Neural progenitor cell (in vitro differentiated cells): Measurements from ENCODE around the gene MAN2A2. TPM values are rescaled to one million over a fixed set of nuclear protein-coding genes. Genes with fewer than 3 reads are reported as not detected.

Experiments used
- DNase-seq: peaks from one replicate; pipeline ENCODE4 v3.0.0-alpha.2; 2016; ENCODE audit warnings: low spot score
- H2AFZ ChIP-seq: fragments of 200-600 bp; sonication (generic); replicated peaks from 2 replicates; pipeline ENCODE4 v1.6.1; 2016; ENCODE audit warnings: antibody characterized with exemption
- H3F3A ChIP-seq: fragments of 200-600 bp; sonication (generic); 2 replicates; pipeline ENCODE4 v1.6.1; 2016; ENCODE audit warnings: antibody characterized with exemption, low read depth
- H3K27ac ChIP-seq: fragments of 200-600 bp; sonication (generic); 2 replicates; pipeline ENCODE4 v1.5.1; 2016; ENCODE audit warnings: mild to moderate bottlenecking
- H3K27me3 ChIP-seq: fragments of 200-600 bp; sonication (generic); 2 replicates; pipeline ENCODE4 v1.6.1; 2016; ENCODE audit warnings: mild to moderate bottlenecking, moderate library complexity
- H3K36me3 ChIP-seq: fragments of 200-600 bp; sonication (generic); 2 replicates; pipeline ENCODE4 v1.5.1; 2016
- H3K4me1 ChIP-seq: fragments of 200-600 bp; sonication (generic); 2 replicates; pipeline ENCODE4 v1.6.1; 2016; ENCODE audit warnings: mixed run types
- H3K4me2 ChIP-seq: fragments of 200-600 bp; sonication (generic); 2 replicates; pipeline ENCODE4 v1.6.1; 2016
- H3K4me3 ChIP-seq: fragments of 200-600 bp; sonication (generic); 2 replicates; pipeline ENCODE4 v1.5.1; 2016
- H3K79me2 ChIP-seq: fragments of 200-600 bp; sonication (generic); 2 replicates; pipeline ENCODE4 v1.6.1; 2016; ENCODE audit warnings: low read depth
- H3K9ac ChIP-seq: fragments of 200-600 bp; sonication (generic); 2 replicates; pipeline ENCODE4 v1.6.1; 2016
- H3K9me3 ChIP-seq: fragments of 200-600 bp; sonication (generic); 2 replicates; pipeline ENCODE4 v1.5.1; 2016; ENCODE audit warnings: low read depth
- H4K20me1 ChIP-seq: fragments of 200-600 bp; sonication (generic); 2 replicates; pipeline ENCODE4 v1.6.1; 2016; ENCODE audit warnings: low read depth
- H3K27ac Mint-ChIP-seq: 3 replicates; pipeline ENCODE4 v1.8.0; 2021; ENCODE audit warnings: mixed read lengths
- H3K27me3 Mint-ChIP-seq: 2 replicates; pipeline ENCODE4 v1.8.0; 2022; ENCODE audit warnings: low read depth, mild to moderate bottlenecking, inconsistent platforms, moderate library complexity, mixed read lengths; ENCODE audit not compliant: insufficient read depth
- H3K36me3 Mint-ChIP-seq: 3 replicates; pipeline ENCODE4 v1.8.0; 2021; ENCODE audit warnings: mixed read lengths
- H3K4me1 Mint-ChIP-seq: 3 replicates; pipeline ENCODE4 v1.8.0; 2021; ENCODE audit warnings: mixed read lengths
- H3K4me3 Mint-ChIP-seq: 3 replicates; pipeline ENCODE4 v1.8.0; 2021; ENCODE audit warnings: mild to moderate bottlenecking, moderate library complexity, mixed read lengths
- H3K9me3 Mint-ChIP-seq: 3 replicates; pipeline ENCODE4 v1.8.0; 2020; ENCODE audit warnings: mixed read lengths
- CTCF ChIP-seq: fragments of 200-600 bp; sonication (generic); IDR thresholded peaks from 2 replicates; pipeline ENCODE4 v1.5.1; 2017; ENCODE audit warnings: antibody characterized with exemption, mild to moderate bottlenecking
- EZH2 ChIP-seq: fragments of 200-600 bp; sonication (generic); IDR thresholded peaks from 2 replicates; pipeline ENCODE4 v1.6.1; 2017; ENCODE audit warnings: antibody characterized with exemption, mild to moderate bottlenecking, moderate library complexity
- EZH2phosphoT487 ChIP-seq: fragments of 200-600 bp; sonication (generic); IDR thresholded peaks from 2 replicates; pipeline ENCODE4 v1.6.1; 2017; ENCODE audit warnings: antibody characterized with exemption
- total RNA-seq: library from RNA; depleted of rRNA; stranded (reverse); fragments of >200 nt; gene quantifications from 2 replicates; pipeline ENCODE4 v1.2.3, GENCODE V29; 2015; ENCODE audit warnings: low replicate concordance

MAN2A2 gene
- total RNA-seq, 1 donor from 2014 or later = 7.0 TPM

- no peaks in the 10 kb centered on the region for H3K36me3 ChIP-seq
- H2AFZ ChIP-seq = no peak overlapping the region
These were observed 12.2 kb downstream of the MAN2A2 start for GRCh38 chr15:90915216-90915807.

GRCh38 chr15:90915808-90916440, 12.8 kb downstream of the MAN2A2 start:
- Histone ChIP-seq H3K27me3 (no peaks in the 10 kb centered on the region), H3K4me2 (no peak overlapping the region), H3F3A (no peaks in the 10 kb centered on the region), H3K4me1 (no peaks in the 10 kb centered on the region), H3K9me3 (no peaks in the 10 kb centered on the region), H3K27ac (no peak overlapping the region), H3K36me3 (no peaks in the 10 kb centered on the region), H3K9ac (no peak overlapping the region), H4K20me1 (no peaks in the 10 kb centered on the region), H2AFZ (no peak overlapping the region), H3K79me2 (no peaks in the 10 kb centered on the region), H3K4me3 (no peak overlapping the region)
- H3K4me3 Mint-ChIP-seq = no peak overlapping the region
- no peaks in the 10 kb centered on the region for H3K4me1 Mint-ChIP-seq
- H3K36me3 Mint-ChIP-seq = peaks cover 26% of the 10 kb centered on the region
- H3K9me3 Mint-ChIP-seq = no peaks in the 10 kb centered on the region
- TF ChIP-seq EZH2phosphoT487 (no peak), CTCF (no peak), EZH2 (no peak)
- H3K27ac Mint-ChIP-seq = no peak overlapping the region
- peaks cover 2% of the 10 kb centered on the region for H3K27me3 Mint-ChIP-seq
- no peak for DNase-seq

More at GRCh38 chr15:90915216-90915807, 12.2 kb downstream of the MAN2A2 start:
- no peaks in the 10 kb centered on the region for H3K4me1 ChIP-seq
- no peaks in the 10 kb centered on the region for H3K79me2 ChIP-seq
- H3K4me3 ChIP-seq = no peak overlapping the region
- peaks cover 26% of the 10 kb centered on the region for H3K36me3 Mint-ChIP-seq
- peak overlapping the region; percentile 15 for H3K4me3 Mint-ChIP-seq
- H3K27ac ChIP-seq = no peak overlapping the region
- H3K27me3 ChIP-seq = no peaks in the 10 kb centered on the region
- no peak for DNase-seq
- peaks cover 2% of the 10 kb centered on the region for H3K27me3 Mint-ChIP-seq
- H3F3A ChIP-seq = no peaks in the 10 kb centered on the region
- H3K9ac ChIP-seq = no peak overlapping the region
- no peaks in the 10 kb centered on the region for H3K9me3 ChIP-seq
- H4K20me1 ChIP-seq = no peaks in the 10 kb centered on the region
- TF ChIP-seq EZH2 (no peak), EZH2phosphoT487 (no peak), CTCF (no peak)
- no peak overlapping the region for H3K27ac Mint-ChIP-seq
- no peaks in the 10 kb centered on the region for H3K4me1 Mint-ChIP-seq
- H3K9me3 Mint-ChIP-seq = no peaks in the 10 kb centered on the region
- no peak overlapping the region for H3K4me2 ChIP-seq

GRCh38 chr15:90916461-90916860, 13.4 kb downstream of the MAN2A2 start:
- DNase-seq = no peak
- Mint-ChIP-seq H3K27me3 (peaks cover 2% of the 10 kb centered on the region), H3K9me3 (no peaks in the 10 kb centered on the region), H3K4me3 (no peak overlapping the region), H3K27ac (no peak overlapping the region), H3K4me1 (no peaks in the 10 kb centered on the region), H3K36me3 (peaks cover 29% of the 10 kb centered on the region)
- Histone ChIP-seq H3K9me3 (no peaks in the 10 kb centered on the region), H3K4me1 (no peaks in the 10 kb centered on the region), H3F3A (no peaks in the 10 kb centered on the region), H3K9ac (no peak overlapping the region), H4K20me1 (no peaks in the 10 kb centered on the region), H3K36me3 (no peaks in the 10 kb centered on the region), H3K4me3 (no peak overlapping the region), H3K79me2 (no peaks in the 10 kb centered on the region), H3K4me2 (no peak overlapping the region), H3K27me3 (no peaks in the 10 kb centered on the region), H2AFZ (no peak overlapping the region), H3K27ac (no peak overlapping the region)
- no peak for TF ChIP-seq EZH2phosphoT487
- no peak for TF ChIP-seq EZH2
- no peak for TF ChIP-seq CTCF
